CD14-positive monocyte (primary cell): ENCODE results near the gene SAMD11. TPM values are rescaled to one million over a fixed set of nuclear protein-coding genes. Genes with fewer than 3 reads are reported as not detected.

Experiments
- DNase-seq, 3 donors: peaks; one replicate each; pipeline ENCODE4 v3.0.0-alpha.2; 2011 to 2022
- H2AFZ ChIP-seq: 2 replicates; pipeline ENCODE4 v1.6.0; 2012; ENCODE audit warnings: mild to moderate bottlenecking, low read depth, low read length, inconsistent platforms; ENCODE audit not compliant: insufficient read depth, poor library complexity, severe bottlenecking
- H3K27ac ChIP-seq, 2 donors: 1 replicate in 1 of 2; 2 replicates in 1 of 2; pipeline ENCODE4 v1.5.1; 2012 to 2013; ENCODE audit warnings: low read length in 2 of 2, control low read depth in 1 of 2, inconsistent platforms in 1 of 2, low read depth in 1 of 2, mild to moderate bottlenecking in 1 of 2
- H3K27me3 ChIP-seq, 2 donors: one replicate each; pipeline versions ENCODE4 v1.6.0 to v1.6.1; 2011 to 2013; ENCODE audit warnings: low read length in 2 of 2; ENCODE audit not compliant: control insufficient read depth in 2 of 2, insufficient read depth in 2 of 2
- H3K36me3 ChIP-seq, 2 donors: replicated peaks in 1 of 2; 1 replicate in 1 of 2; 2 replicates in 1 of 2; pipeline versions ENCODE4 v1.5.1 to v1.6.1; 2012 to 2013; ENCODE audit warnings: low read length in 2 of 2, control low read depth in 1 of 2, inconsistent platforms in 1 of 2, mild to moderate bottlenecking in 1 of 2; ENCODE audit not compliant: insufficient read depth in 2 of 2, control insufficient read depth in 1 of 2
- H3K4me1 ChIP-seq, 2 donors: 1 replicate in 1 of 2; 2 replicates in 1 of 2; pipeline versions ENCODE4 v1.5.1 to v1.6.1; 2012 to 2013; ENCODE audit warnings: low read length in 2 of 2, control low read depth in 1 of 2, inconsistent platforms in 1 of 2, mild to moderate bottlenecking in 1 of 2, moderate library complexity in 1 of 2; ENCODE audit not compliant: insufficient read depth in 2 of 2, control insufficient read depth in 1 of 2
- H3K4me2 ChIP-seq: replicated peaks from 2 replicates; pipeline ENCODE3; 2012; ENCODE audit warnings: low read length, moderate library complexity, mild to moderate bottlenecking; ENCODE audit not compliant: poor library complexity, severe bottlenecking; ENCODE audit errors: extremely low read depth
- H3K4me3 ChIP-seq, 3 experiments: fragments of 200-600 bp in 1 of 3; sonication (generic) in 1 of 3; replicated peaks in 1 of 3; 1 replicate in 2 of 3; 2 replicates in 1 of 3; pipeline ENCODE4 v1.5.1; 2011 to 2013; ENCODE audit warnings: low read length in 3 of 3, mild to moderate bottlenecking in 3 of 3, control low read depth in 2 of 3, low read depth in 2 of 3, inconsistent platforms in 1 of 3, moderate library complexity in 1 of 3
- H3K79me2 ChIP-seq: 2 replicates; pipeline ENCODE4 v1.6.0; 2012; ENCODE audit warnings: mild to moderate bottlenecking, control low read depth, inconsistent platforms, low read length, moderate library complexity; ENCODE audit not compliant: insufficient read depth
- H3K9ac ChIP-seq: 2 replicates; pipeline ENCODE4 v1.6.0; 2017; ENCODE audit warnings: low read length, mild to moderate bottlenecking; ENCODE audit not compliant: insufficient read depth, poor library complexity, severe bottlenecking
- H3K9me3 ChIP-seq, 2 donors: replicated peaks in 1 of 2; 1 replicate in 1 of 2; 2 replicates in 1 of 2; pipeline versions ENCODE4 v1.5.1 to v1.6.1; 2012 to 2013; ENCODE audit warnings: low read length in 2 of 2, control low read depth in 1 of 2; ENCODE audit not compliant: control insufficient read depth in 1 of 2, insufficient read depth in 1 of 2
- H4K20me1 ChIP-seq: 2 replicates; pipeline ENCODE4 v1.6.0; 2012; ENCODE audit warnings: mild to moderate bottlenecking, low read length, control low read depth, moderate library complexity; ENCODE audit not compliant: insufficient read depth
- H3K27ac Mint-ChIP-seq, 7 donors: one replicate each; pipeline ENCODE4 v1.8.0; 2020; ENCODE audit warnings: mild to moderate bottlenecking in 7 of 7, mixed read lengths in 7 of 7, moderate library complexity in 6 of 7, inconsistent platforms in 2 of 7
- H3K27me3 Mint-ChIP-seq, 3 donors: one replicate each; pipeline ENCODE4 v1.8.0; 2021 to 2022; ENCODE audit warnings: low read depth in 3 of 3, mild to moderate bottlenecking in 3 of 3, mixed read lengths in 3 of 3, moderate library complexity in 3 of 3, inconsistent platforms in 1 of 3
- H3K36me3 Mint-ChIP-seq, 2 donors: one replicate each; pipeline ENCODE4 v1.8.0; 2020; ENCODE audit warnings: mixed read lengths in 2 of 2, inconsistent platforms in 1 of 2, mild to moderate bottlenecking in 1 of 2
- H3K4me1 Mint-ChIP-seq: one replicate; pipeline ENCODE4 v1.8.0; 2020; ENCODE audit warnings: mild to moderate bottlenecking, mixed read lengths
- H3K4me3 Mint-ChIP-seq, 2 donors: one replicate each; pipeline ENCODE4 v1.8.0; 2020; ENCODE audit warnings: mild to moderate bottlenecking in 2 of 2, mixed read lengths in 2 of 2, moderate library complexity in 1 of 2
- H3K9me3 Mint-ChIP-seq, 7 donors: one replicate each; pipeline ENCODE4 v1.8.0; 2020 to 2022; ENCODE audit warnings: mixed read lengths in 7 of 7, mild to moderate bottlenecking in 6 of 7, moderate library complexity in 6 of 7, inconsistent platforms in 2 of 7
- CTCF ChIP-seq: fragments of 200-600 bp; IDR thresholded peaks from one replicate; pipeline ENCODE4 v1.8.0; 2022; ENCODE audit warnings: antibody characterized with exemption, mild to moderate bottlenecking
- WGBS: methylation state at CpG from one replicate; pipeline ENCODE4 v1.1.5; 2013; ENCODE audit warnings: missing lambda C conversion rate; ENCODE audit not compliant: insufficient coverage; 5-methylcytosine and 5-hydroxymethylcytosine counted together
- intact Hi-C, 2 donors: fragments of 100-400 bp; cut with micrococcal nuclease; formaldehyde crosslinking; loops; one replicate each; pipeline versions ENCODE4 v1.15.0 to v1.15.1; 2023
- polyA plus RNA-seq, 3 donors: library from polyadenylated mRNA; depleted of rRNA in 1 of 3; unstranded in 2 of 3; stranded (reverse) in 1 of 3; fragments of 300-500 nt in 2 of 3; fragments of >200 nt in 1 of 3; fragmentation: Illumina TruSeq in 2 of 3; gene quantifications; 1 replicate in 2 of 3; 2 replicates in 1 of 3; pipeline ENCODE4 v1.2.3, GENCODE V29; 2012 to 2021

SAMD11 gene
- polyA plus RNA-seq, 3 donors: not detected

- H3K4me1 ChIP-seq: peaks cover 4 to 30% of the 10 kb centered on the region in 2 donors
- no peak overlapping the region for H3K4me3 Mint-ChIP-seq
These were observed 20.9 kb downstream of the SAMD11 start for GRCh38 chr1:944341-945325.

More at GRCh38 chr1:944341-945325, 20.9 kb downstream of the SAMD11 start:
- intact Hi-C loops: loop anchor here in 1 of 2 donors (5.0 kb wide), 1 partner anchor 52 kb away; no protein-coding TSS in a partner anchor
- H4K20me1 ChIP-seq: peaks cover 21% of the 10 kb centered on the region
- Mint-ChIP-seq H3K27me3 (peaks cover 28 to 46% (median 33%) of the 10 kb centered on the region in 3 donors), H3K9me3 (peaks cover 0 to 13% (median 2%) of the 10 kb centered on the region in 7 donors), H3K4me1 (peaks cover 7% of the 10 kb centered on the region), H3K36me3 (peaks cover 51 to 62% of the 10 kb centered on the region in 2 donors), H3K27ac (no peak overlapping the region)
- H3K27me3 ChIP-seq: peaks cover 19 to 33% of the 10 kb centered on the region in 2 donors
- H3K27ac ChIP-seq: no peak overlapping the region
- H3K36me3 ChIP-seq: peaks cover 50 to 53% of the 10 kb centered on the region in 2 donors
- peaks cover 0 to 3% of the 10 kb centered on the region in 2 donors for H3K9me3 ChIP-seq
- no peak overlapping the region for H3K9ac ChIP-seq
- no peak overlapping the region for H2AFZ ChIP-seq
- H3K4me2 ChIP-seq: no peak overlapping the region
- 92% methylated on average over 21 of the region's 28 CpGs for WGBS
- no peak overlapping the region for H3K4me3 ChIP-seq
- no peaks in the 10 kb centered on the region for H3K79me2 ChIP-seq
- DNase-seq: no peak
- TF ChIP-seq CTCF: no peak
